NCI-H524 treated with DMSO at 0.1 percent for 48 hours (cell line): Measurements from ENCODE around the gene PSMD10.

ENCODE experiments used
- DNase-seq: peaks from one replicate; lab custom pipeline; 2025; lab: John Stamatoyannopoulos, UW

Gene PSMD10

GRCh38 chrX:108071578-108071977, 19.8 kb downstream of the PSMD10 start:
- DNase-seq, result no peak

GRCh38 chrX:108070891-108071290, 20.5 kb downstream of the PSMD10 start:
- DNase-seq, result no peak

- no peak for DNase-seq
Measured at GRCh38 chrX:108068121-108068520, 23.2 kb downstream of the PSMD10 start.

GRCh38 chrX:108064613-108065012, 26.7 kb downstream of the PSMD10 start:
- no peak for DNase-seq

GRCh38 chrX:108064001-108064400, 27.3 kb downstream of the PSMD10 start:
- DNase-seq, result no peak

GRCh38 chrX:108059801-108060200, 31.5 kb downstream of the PSMD10 start:
- no peak for DNase-seq

- DNase-seq, result no peak
Measured at GRCh38 chrX:108055546-108055945, 35.8 kb downstream of the PSMD10 start.

GRCh38 chrX:108053218-108053617, 38.1 kb downstream of the PSMD10 start:
- DNase-seq, result no peak

GRCh38 chrX:108049649-108050048, 41.7 kb downstream of the PSMD10 start:
- no peak for DNase-seq

- DNase-seq, result no peak
Measured at GRCh38 chrX:108044554-108045256, 46.6 kb downstream of the PSMD10 start, which contains the start of gene VSIG1. Gene VSIG1, plus strand, starts transcription at chrX:108045065. Its CDS starts 66 bp downstream, at chrX:108045131.

GRCh38 chrX:108036298-108036973, 54.9 kb downstream of the PSMD10 start:
- DNase-seq, result no peak

- DNase-seq, result no peak
Measured at GRCh38 chrX:108034725-108035124, 56.6 kb downstream of the PSMD10 start.
